Fibroblast of lung (primary cell): Measurements from ENCODE around the gene MARF1.

ENCODE experiments used
- CTCF ChIP-seq, 2 donors: IDR thresholded peaks in 1 of 2; conservative IDR thresholded peaks in 1 of 2; 1 replicate in 1 of 2; 2 replicates in 1 of 2; pipeline ENCODE4 v1.5.1; 2011 to 2012; ENCODE audit warnings: low read length in 2 of 2, control low read depth in 1 of 2, inconsistent platforms in 1 of 2, low read depth in 1 of 2, mild to moderate bottlenecking in 1 of 2
- EZH2 ChIP-seq: IDR thresholded peaks from 2 replicates; pipeline ENCODE4 v1.5.1; 2012; ENCODE audit warnings: low read length, control low read depth, mild to moderate bottlenecking; ENCODE audit errors: missing control alignments

GRCh38 chr16:15587152-15587825, 55.7 kb downstream of the MARF1 start:
- no peak for TF ChIP-seq CTCF (conservative IDR thresholded peaks at IDR 0.05 in 1 of 2, IDR thresholded peaks at IDR 0.05 in 1 of 2; ENCODE audit: low read depth in 1 of 2, low read length in 2 of 2)
- TF ChIP-seq EZH2, result no peak
